HL-60 (cell line): Measurements from ENCODE around the gene ZNF385A.
A peak's percentile ranks its signal among the peaks of the same experiment; 100 is the strongest.

Experiments
- DNase-seq, 2 experiments: peaks; one replicate each; pipeline ENCODE4 v3.0.0-alpha.2; 2010 to 2020; ENCODE audit warnings: low read depth in 1 of 2, low spot score in 1 of 2
- H3K27ac ChIP-seq: fragments of 250-450 bp; sonication (Bioruptor Pico); replicated peaks from 2 replicates; pipeline ENCODE4 v1.5.1; 2020; ENCODE audit warnings: mild to moderate bottlenecking, moderate library complexity
- H3K27me3 ChIP-seq: fragments of 250-450 bp; sonication (Bioruptor Pico); 2 replicates; pipeline ENCODE4 v1.5.1; 2021; ENCODE audit warnings: mild to moderate bottlenecking, moderate library complexity; ENCODE audit not compliant: insufficient read depth, poor library complexity, severe bottlenecking
- H3K4me3 ChIP-seq: replicated peaks from 2 replicates; pipeline ENCODE4 v1.5.1; 2011; ENCODE audit warnings: mild to moderate bottlenecking, control low read depth, low read length; ENCODE audit not compliant: insufficient read depth
- CTCF ChIP-seq: IDR thresholded peaks from one replicate; pipeline ENCODE4 v1.5.1; 2011; ENCODE audit warnings: low read length, control low read depth, inconsistent platforms; ENCODE audit not compliant: insufficient read depth
- GABPA ChIP-seq: IDR thresholded peaks from 2 replicates; pipeline ENCODE4 v1.6.1; 2012; ENCODE audit warnings: low read depth
- POLR2AphosphoS5 ChIP-seq: IDR thresholded peaks from 2 replicates; pipeline ENCODE4 v1.6.1; 2012; ENCODE audit warnings: low read depth
- REST ChIP-seq: IDR thresholded peaks from 2 replicates; pipeline ENCODE4 v1.6.1; 2012; ENCODE audit warnings: low read depth; ENCODE audit not compliant: insufficient replicate concordance
- SPI1 ChIP-seq: IDR thresholded peaks from 2 replicates; pipeline ENCODE4 v1.6.1; 2012; ENCODE audit warnings: low read depth, mild to moderate bottlenecking, borderline replicate concordance

ZNF385A gene

GRCh38 chr12:54407183-54407905 lies 22.8 kb upstream of the ZNF385A start:
- no peaks in the 10 kb centered on the region for H3K27me3 ChIP-seq
- TF ChIP-seq GABPA: no peak
- TF ChIP-seq SPI1: peak; percentile 71
- no peak for TF ChIP-seq CTCF
- TF ChIP-seq POLR2AphosphoS5: no peak
- TF ChIP-seq REST: no peak
- DNase-seq: peak; percentile 46 to 88
- H3K27ac ChIP-seq: 0 out of 2 replicates have a peak overlapping the region, but pooled peaks have one; percentile 0
- H3K4me3 ChIP-seq: no peak overlapping the region

GRCh38 chr12:54405573-54405972 lies 21.0 kb upstream of the ZNF385A start:
- Histone ChIP-seq H3K4me3 (no peak overlapping the region), H3K27ac (no peak overlapping the region), H3K27me3 (no peaks in the 10 kb centered on the region)
- no peak for DNase-seq
- TF ChIP-seq REST: no peak
- no peak for TF ChIP-seq CTCF
- TF ChIP-seq POLR2AphosphoS5: 0 out of 2 replicates have a peak, but pooled peaks have one; percentile 31

- no peak for DNase-seq
- H3K4me3 ChIP-seq: no peak overlapping the region
- no peaks in the 10 kb centered on the region for H3K27me3 ChIP-seq
- no peak overlapping the region for H3K27ac ChIP-seq
- TF ChIP-seq REST (no peak), CTCF (no peak), SPI1 (no peak), POLR2AphosphoS5 (no peak), GABPA (no peak)
Observed at GRCh38 chr12:54405106-54405505, 20.6 kb upstream of the ZNF385A start.
